DMS114 treated with DMSO at 0.1 percent for 48 hours (cell line): Measurements from ENCODE around the gene UBR4.

Experiments
- DNase-seq: peaks from one replicate; lab custom pipeline; 2025; ENCODE audit not compliant: unreplicated experiment; lab: John Stamatoyannopoulos, UW

The UBR4 gene

GRCh38 chr1:19096990-19097389 lies 113.1 kb downstream of the UBR4 start:
- DNase-seq: no peak

DNA sequence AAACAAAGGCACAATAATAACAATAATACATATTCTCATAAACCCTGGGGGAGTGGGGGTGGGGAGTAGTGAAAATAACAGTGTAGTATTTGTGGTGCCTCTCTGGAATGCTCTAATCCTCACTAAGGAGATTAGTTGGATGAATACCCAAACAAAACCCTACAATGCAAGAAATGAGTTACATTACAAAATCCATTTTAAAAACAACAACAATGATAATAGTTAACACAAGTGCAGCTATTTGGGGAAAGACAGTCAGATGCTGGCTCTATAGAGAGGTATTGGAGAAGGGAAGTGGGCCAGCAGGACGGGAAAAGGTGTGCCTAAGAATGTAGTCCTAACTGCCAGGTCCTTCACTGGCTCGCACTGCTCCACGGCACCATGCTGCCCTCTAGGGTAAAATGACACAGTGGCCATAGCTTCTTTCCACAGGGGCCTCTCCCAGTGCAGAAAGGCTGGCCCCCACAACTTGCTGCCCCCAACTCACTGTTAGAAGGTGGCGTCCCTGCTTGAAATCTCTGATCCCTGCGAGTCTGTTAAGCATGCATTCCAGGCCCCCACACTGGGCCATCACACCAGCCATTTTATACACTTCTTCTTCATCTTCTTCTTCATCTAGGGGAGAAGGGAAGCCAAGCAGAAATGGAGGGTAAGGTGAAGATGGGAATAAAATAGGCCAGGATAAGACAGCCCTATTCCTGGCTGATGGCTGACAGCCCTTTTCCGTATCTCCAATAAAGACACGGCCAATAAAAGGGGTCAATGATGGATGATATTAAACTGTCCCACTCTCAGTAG lies 113.8 kb downstream of the UBR4 start:
- DNase-seq: no peak

DNA sequence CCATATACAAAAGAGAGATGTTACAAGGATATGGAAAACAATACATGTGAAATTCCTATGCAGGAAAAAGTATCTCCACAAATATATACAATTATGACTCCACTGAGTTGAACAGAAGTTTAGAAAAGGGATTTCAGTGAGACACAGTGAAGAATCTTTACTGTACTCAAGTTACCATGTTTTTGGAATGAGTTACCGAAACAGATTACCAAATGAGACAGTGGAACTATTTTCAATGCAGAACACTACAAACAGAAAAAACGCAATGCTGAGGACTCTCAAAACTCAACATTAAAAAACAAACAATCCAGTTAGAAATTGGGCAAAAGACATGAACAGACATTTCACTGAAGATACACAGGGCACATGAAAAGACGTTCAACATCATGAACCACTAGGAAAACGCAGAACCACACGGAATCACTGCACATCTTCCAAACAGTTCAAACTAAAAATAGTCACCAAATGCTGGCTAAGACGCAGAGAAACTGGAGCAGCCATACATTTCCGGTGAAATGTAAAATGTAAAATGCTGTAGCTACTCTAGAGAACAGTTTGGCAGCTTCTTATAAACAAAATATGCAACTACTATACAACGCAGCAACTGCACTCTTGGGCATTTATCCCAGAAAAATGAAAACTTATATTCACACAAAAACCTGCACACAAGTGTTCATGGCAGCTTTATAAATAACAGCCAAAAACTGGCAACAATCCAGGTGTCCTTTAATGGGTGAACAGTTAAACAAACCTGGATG lies 118.7 kb downstream of the UBR4 start:
- no peak for DNase-seq

DNA sequence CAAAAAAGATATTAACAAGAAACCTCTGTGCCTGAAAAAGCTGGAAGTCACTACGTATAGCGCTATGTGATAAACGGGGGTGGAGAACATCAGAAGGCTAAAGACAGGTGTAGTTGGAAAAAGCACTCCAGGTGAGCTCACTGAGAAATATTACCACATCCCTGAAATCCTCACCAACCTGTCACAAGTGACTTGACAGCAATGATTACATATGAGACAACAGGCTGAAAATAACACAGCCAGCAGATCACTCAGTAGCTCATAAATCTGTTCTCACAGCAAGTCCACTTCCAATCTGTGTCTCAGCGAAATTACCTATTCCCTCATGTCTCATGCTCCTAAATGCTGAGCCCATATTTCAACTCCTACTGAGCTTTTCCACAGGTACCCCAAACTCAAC lies 120.5 kb downstream of the UBR4 start:
- DNase-seq: no peak

- DNase-seq: no peak
These were observed 121.2 kb downstream of the UBR4 start for GRCh38 chr1:19088717-19089442.

GRCh38 chr1:19087737-19088594 lies 122.1 kb downstream of the UBR4 start:
- DNase-seq: no peak

DNA sequence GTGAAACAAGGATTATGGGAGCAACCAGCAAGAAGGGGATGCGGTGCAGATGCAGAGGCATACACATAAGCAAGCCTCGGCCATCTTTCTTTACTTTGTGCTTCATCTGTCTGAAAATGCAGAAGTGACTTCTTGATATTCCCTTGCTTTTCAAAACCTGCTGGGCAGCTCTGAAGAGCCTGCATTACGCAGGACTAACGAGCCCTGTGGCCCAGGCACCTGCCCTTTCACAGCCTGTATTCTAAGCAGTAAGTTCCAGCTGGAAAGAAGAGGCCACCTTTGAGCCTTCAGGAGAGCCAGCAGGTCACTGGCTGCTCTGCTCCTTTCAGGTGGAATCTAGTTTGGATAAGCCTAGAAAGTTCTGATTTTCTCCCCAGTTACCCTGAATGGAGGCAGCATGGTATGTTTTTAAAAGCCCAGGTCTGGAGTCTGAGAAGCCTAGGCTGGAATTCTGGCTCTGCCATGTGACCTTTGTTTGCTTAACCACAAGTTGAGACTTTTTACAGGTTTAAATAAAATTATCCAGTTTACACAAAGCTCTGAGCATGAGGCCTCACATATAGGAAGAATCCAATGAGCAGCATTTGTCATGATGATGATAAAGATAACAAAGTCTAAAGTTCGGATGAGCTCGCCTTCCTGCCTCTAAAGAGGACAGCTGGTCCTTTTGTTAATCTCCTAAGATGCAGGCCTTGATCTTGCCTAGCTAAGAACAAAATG lies 122.9 kb downstream of the UBR4 start:
- DNase-seq: no peak

- no peak for DNase-seq
These were observed 123.7 kb downstream of the UBR4 start for GRCh38 chr1:19086176-19086875.

DNA sequence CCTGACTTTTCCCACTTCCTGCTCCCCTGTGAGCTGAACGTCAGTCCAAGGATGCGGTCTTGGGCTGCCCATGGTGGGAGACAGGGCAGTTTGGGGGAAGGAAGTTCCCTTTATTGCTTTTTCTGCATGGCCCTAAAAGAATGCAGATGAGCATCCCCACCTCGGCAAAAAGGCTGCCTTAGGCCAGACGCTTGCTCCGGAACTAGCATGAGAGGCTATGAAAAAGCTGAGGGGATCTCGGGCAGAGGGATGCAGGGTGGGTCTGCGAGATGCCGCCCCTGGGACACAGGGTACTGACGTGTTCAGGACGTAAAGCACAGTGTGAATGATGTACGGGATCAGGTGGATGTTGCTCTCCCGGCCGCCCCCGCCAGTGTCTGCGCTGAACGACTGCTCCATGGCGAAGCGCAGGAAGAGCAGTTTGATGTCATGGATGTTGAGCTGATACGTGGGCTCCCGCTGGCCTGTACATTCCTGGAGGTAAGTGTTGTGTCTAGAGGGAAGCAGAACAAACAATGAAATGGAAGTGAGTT lies 125.8 kb downstream of the UBR4 start:
- no peak for DNase-seq

DNA sequence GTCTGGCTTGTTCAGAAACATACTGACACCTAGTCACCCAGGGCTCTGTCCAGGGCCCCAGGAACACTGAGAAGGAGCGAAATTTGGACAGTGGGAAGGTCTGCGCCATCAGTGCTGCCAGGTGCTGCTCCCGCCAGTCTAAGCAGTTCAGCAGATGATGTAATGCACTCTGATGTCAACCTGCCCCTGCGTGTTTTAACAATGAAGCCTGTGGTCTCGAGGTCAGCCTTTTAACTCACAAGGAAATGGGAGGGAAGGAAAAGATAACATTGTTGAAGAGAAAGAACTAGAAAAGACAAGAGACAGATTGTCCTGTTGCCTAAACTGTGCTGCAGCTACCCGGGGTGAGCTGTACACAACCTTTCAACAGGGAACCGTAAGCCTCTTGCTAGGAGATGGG lies 127.0 kb downstream of the UBR4 start:
- no peak for DNase-seq

- no peak for DNase-seq
These were observed 128.7 kb downstream of the UBR4 start for GRCh38 chr1:19081218-19081893.

GRCh38 chr1:19080721-19081120 lies 129.3 kb downstream of the UBR4 start:
- no peak for DNase-seq

DNA sequence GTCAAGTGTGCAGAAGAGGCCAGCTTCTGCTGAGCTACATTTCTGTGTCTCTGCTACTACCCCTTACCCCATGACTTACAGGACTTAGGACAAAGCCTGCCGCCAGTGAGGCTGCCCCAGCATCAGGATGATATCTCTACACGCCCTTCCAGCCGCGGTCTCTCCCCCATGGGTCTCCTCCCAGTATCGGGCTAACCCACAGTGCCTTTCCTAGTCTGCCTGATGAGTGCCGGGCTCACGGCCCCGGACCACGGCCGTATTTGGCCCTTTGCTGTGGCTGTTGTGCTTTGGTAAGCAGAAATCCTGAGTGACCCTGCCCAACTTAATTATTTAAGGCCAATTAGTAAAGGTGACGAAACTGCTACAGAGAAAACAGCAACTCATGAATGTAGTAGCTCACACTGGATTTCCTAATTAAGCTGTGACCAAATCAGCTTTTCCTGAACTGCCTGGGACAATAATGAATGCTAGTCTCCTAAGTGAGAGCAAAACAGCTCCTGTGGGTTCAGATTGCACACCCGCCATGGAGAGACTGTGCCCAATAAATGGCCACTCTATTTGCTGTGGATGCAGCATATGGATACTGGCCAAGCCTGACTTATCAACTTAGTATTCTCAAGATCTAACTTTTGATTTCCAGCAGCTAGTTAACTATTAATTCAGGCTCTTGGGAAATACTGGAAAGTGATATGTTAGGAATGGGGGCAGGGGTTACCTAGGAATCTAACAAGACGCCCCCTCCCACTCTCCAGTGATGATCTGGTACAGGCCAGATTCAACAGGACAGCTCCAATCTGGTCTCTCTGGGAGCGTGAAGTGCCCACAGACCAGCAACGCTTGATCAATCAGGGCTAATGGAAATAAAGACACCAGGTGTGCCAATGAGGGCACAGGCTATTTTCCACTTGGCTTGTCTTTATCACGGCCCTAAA lies 130.3 kb downstream of the UBR4 start:
- DNase-seq: no peak

GRCh38 chr1:19078536-19078935 lies 131.5 kb downstream of the UBR4 start:
- DNase-seq: no peak

GRCh38 chr1:19076841-19077616 lies 133.0 kb downstream of the UBR4 start:
- DNase-seq: no peak

DNA sequence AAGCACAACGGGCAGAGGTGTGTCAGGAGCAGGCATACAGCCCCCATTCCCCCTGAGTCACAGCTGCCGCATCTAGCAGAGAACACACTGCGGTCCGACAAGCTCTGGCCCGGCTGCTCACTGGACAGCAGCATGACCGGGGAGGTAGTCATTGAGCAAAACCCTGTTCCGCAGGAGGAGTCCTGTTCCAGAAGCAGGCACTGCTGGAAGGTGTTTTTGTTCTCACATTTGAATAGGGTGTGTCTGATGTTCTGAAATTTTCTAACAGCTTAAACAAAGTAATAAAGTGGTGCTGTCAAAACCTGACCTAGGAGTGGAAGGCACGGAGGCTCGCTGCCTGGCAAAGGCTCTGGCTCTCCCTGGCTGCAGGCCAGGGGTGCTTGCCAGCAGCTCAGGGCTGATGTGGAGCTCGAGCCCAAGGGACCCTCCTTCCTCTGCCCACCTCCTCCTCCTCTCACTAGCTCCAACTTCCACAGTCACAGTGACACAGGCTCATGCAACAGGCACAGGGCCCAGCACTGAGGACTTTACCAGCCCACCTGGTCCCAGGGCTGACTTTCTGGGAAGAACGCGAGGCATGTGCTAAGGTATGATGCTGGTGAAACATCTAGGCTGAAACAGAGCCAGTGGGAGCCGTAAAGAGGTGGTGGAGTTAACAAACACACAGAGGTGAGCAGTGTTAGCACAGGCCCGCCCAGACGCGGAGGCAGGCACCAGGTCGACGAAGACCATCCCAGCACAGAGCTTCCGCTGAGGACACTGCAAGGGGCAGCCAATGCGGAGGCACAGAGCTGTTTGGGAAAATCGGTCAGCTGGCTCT lies 135.0 kb downstream of the UBR4 start:
- DNase-seq: no peak
